IMR-90 (cell line): ENCODE results near the gene ADM5. TPM values are rescaled to one million over a fixed set of nuclear protein-coding genes. Genes with fewer than 3 reads are reported as not detected.

Source experiments
- ATAC-seq: fragments of 200-7000 bp; cut with Tn5 transposase; 2 replicates; pipeline ENCODE4 v1.9.1; 2020; ENCODE audit warnings: low read depth, mild to moderate bottlenecking, moderate library complexity
- BruUV-seq: library from RNA; stranded (reverse); fragments of 400-500 nt; replicated peaks from 2 replicates; lab custom pipeline; 2021; lab: Mats Ljungman, UMichigan
- CTCF ChIA-PET: fragments of 300-600 bp; formaldehyde crosslinking; extraction: SDS; loops from one replicate; lab custom pipeline; 2021; ENCODE audit warnings: antibody characterized with exemption; lab: Yijun Ruan, JAX
- POLR2A ChIA-PET: fragments of 300-600 bp; sonication (Branson Sonifier 250); formaldehyde crosslinking; loops from one replicate; lab custom pipeline; 2022; ENCODE audit warnings: antibody characterized with exemption; ENCODE audit not compliant: unreplicated experiment; lab: Charles Lee
- DNase-seq: peaks from one replicate; pipeline ENCODE4 v3.0.0; 2013
- H2AFZ ChIP-seq: replicated peaks from 2 replicates; pipeline ENCODE3; 2013; ENCODE audit warnings: low read length, mild to moderate bottlenecking; ENCODE audit not compliant: poor library complexity
- H2AK5ac ChIP-seq: 2 replicates; pipeline ENCODE4 v1.6.1; 2013; ENCODE audit warnings: low read depth, low read length, inconsistent platforms
- H2AK9ac ChIP-seq: replicated peaks from 2 replicates; pipeline ENCODE3; 2013; ENCODE audit warnings: mild to moderate bottlenecking, low read depth, low read length, moderate library complexity; ENCODE audit not compliant: poor library complexity
- H2BK120ac ChIP-seq: 2 replicates; pipeline ENCODE4 v1.6.1; 2013; ENCODE audit warnings: low read depth, low read length, inconsistent platforms
- H2BK15ac ChIP-seq: 3 replicates; pipeline ENCODE4 v1.6.1; 2013; ENCODE audit warnings: low read depth, low read length, inconsistent platforms
- H2BK20ac ChIP-seq: 2 replicates; pipeline ENCODE4 v1.6.1; 2013; ENCODE audit warnings: low read depth, mild to moderate bottlenecking, inconsistent platforms, low read length, moderate library complexity
- H2BK5ac ChIP-seq: 2 replicates; pipeline ENCODE4 v1.6.1; 2013; ENCODE audit warnings: mild to moderate bottlenecking, low read depth, low read length, inconsistent platforms; ENCODE audit not compliant: poor library complexity, severe bottlenecking
- H3K14ac ChIP-seq: replicated peaks from 2 replicates; pipeline ENCODE4 v1.6.1; 2013; ENCODE audit warnings: low read depth, low read length, inconsistent platforms
- H3K18ac ChIP-seq: 2 replicates; pipeline ENCODE4 v1.6.1; 2013; ENCODE audit warnings: low read depth, low read length, control low read depth
- H3K23ac ChIP-seq: 2 replicates; pipeline ENCODE4 v1.6.1; 2013; ENCODE audit warnings: low read depth, low read length, inconsistent platforms
- H3K27ac ChIP-seq: 2 replicates; pipeline ENCODE4 v1.5.1; 2013; ENCODE audit warnings: mild to moderate bottlenecking, control low read depth, low read length; ENCODE audit not compliant: insufficient read depth
- H3K27me3 ChIP-seq: 2 replicates; pipeline ENCODE4 v1.6.1; 2013; ENCODE audit warnings: low read length; ENCODE audit not compliant: control insufficient read depth, insufficient read depth
- H3K36me3 ChIP-seq: 2 replicates; pipeline ENCODE4 v1.6.1; 2013; ENCODE audit warnings: low read length, mixed read lengths; ENCODE audit not compliant: control insufficient read depth, insufficient read depth
- H3K4ac ChIP-seq: 2 replicates; pipeline ENCODE4 v1.6.1; 2013; ENCODE audit warnings: low read depth, low read length, inconsistent platforms
- H3K4me1 ChIP-seq: 2 replicates; pipeline ENCODE4 v1.6.1; 2013; ENCODE audit warnings: low read length, mixed read lengths; ENCODE audit not compliant: control insufficient read depth, insufficient read depth
- H3K4me2 ChIP-seq: 2 replicates; pipeline ENCODE4 v1.6.1; 2013; ENCODE audit warnings: low read depth, mild to moderate bottlenecking, control low read depth, low read length, moderate library complexity
- H3K4me3 ChIP-seq: 2 replicates; pipeline ENCODE4 v1.5.1; 2013; ENCODE audit warnings: low read depth, mild to moderate bottlenecking, control low read depth, low read length, moderate library complexity; ENCODE audit not compliant: insufficient read depth
- H3K56ac ChIP-seq: 2 replicates; pipeline ENCODE4 v1.6.1; 2013; ENCODE audit warnings: low read length, inconsistent platforms; ENCODE audit not compliant: insufficient read depth; ENCODE audit errors: extremely low read depth
- H3K79me1 ChIP-seq, 2 experiments: 2 replicates each; pipeline ENCODE4 v1.6.1; 2013; ENCODE audit warnings: low read length in 2 of 2, inconsistent platforms in 1 of 2, low read depth in 1 of 2
- H3K9ac ChIP-seq: 2 replicates; pipeline ENCODE4 v1.6.1; 2013; ENCODE audit warnings: low read depth, low read length, control low read depth
- H3K9me1 ChIP-seq: 2 replicates; pipeline ENCODE4 v1.6.1; 2013; ENCODE audit warnings: low read length, inconsistent platforms; ENCODE audit not compliant: insufficient read depth
- H3K9me3 ChIP-seq: 2 replicates; pipeline ENCODE4 v1.6.1; 2013; ENCODE audit warnings: low read length; ENCODE audit not compliant: control insufficient read depth, insufficient read depth
- H4K20me1 ChIP-seq: 2 replicates; pipeline ENCODE4 v1.6.1; 2013; ENCODE audit warnings: low read length, inconsistent platforms; ENCODE audit not compliant: insufficient read depth
- H4K5ac ChIP-seq: 2 replicates; pipeline ENCODE4 v1.6.1; 2013; ENCODE audit warnings: mild to moderate bottlenecking, low read depth, low read length, control low read depth
- H4K8ac ChIP-seq, 2 experiments: 2 replicates each; pipeline ENCODE4 v1.6.1; 2013; ENCODE audit warnings: low read depth in 2 of 2, low read length in 2 of 2, control low read depth in 1 of 2, inconsistent platforms in 1 of 2
- H4K91ac ChIP-seq: 2 replicates; pipeline ENCODE4 v1.6.1; 2013; ENCODE audit warnings: low read depth, low read length, inconsistent platforms; ENCODE audit not compliant: insufficient read depth
- CEBPB ChIP-seq: IDR thresholded peaks from 2 replicates; pipeline ENCODE4 v1.6.1; 2012; ENCODE audit warnings: low read depth, low read length, improper control_type of control experiment
- MAZ ChIP-seq: IDR thresholded peaks from 2 replicates; pipeline ENCODE4 v1.6.1; 2012; ENCODE audit warnings: low read depth, mild to moderate bottlenecking, low read length, improper control_type of control experiment, moderate library complexity, borderline replicate concordance
- MXI1 ChIP-seq: IDR thresholded peaks from 2 replicates; pipeline ENCODE4 v1.6.1; 2012; ENCODE audit warnings: low read depth, mild to moderate bottlenecking, low read length, moderate library complexity, borderline replicate concordance
- NFE2L2 ChIP-seq: fragments of 150-350 bp; IDR thresholded peaks from 2 replicates; pipeline ENCODE4 v1.6.1; 2016; ENCODE audit warnings: low read depth, mild to moderate bottlenecking, low read length
- RCOR1 ChIP-seq: IDR thresholded peaks from 2 replicates; pipeline ENCODE4 v1.6.1; 2012; ENCODE audit warnings: mild to moderate bottlenecking, low read length, improper control_type of control experiment; ENCODE audit not compliant: insufficient replicate concordance
- WGBS, 2 experiments: methylation state at CpG; one replicate each; pipeline versions ENCODE4 v1.1.5 to v1.1.7; 2013; ENCODE audit warnings: missing lambda C conversion rate in 2 of 2; ENCODE audit not compliant: insufficient read length in 1 of 2; ENCODE audit errors: extremely low coverage in 2 of 2; 5-methylcytosine and 5-hydroxymethylcytosine counted together
- dilution Hi-C: fragments of 300-500 bp; cut with HindIII; formaldehyde crosslinking; loops from one replicate; pipeline ENCODE4 v1.14.3; 2018; ENCODE audit warnings: low sequenced_read_pairs; ENCODE audit not compliant: unreplicated experiment
- in situ Hi-C: fragments of 300-500 bp; cut with MboI; formaldehyde crosslinking; loops from 3 replicates; pipeline ENCODE4 v1.14.3; 2019; ENCODE audit warnings: low sequenced_read_pairs, inconsistent platforms, mixed read lengths
- intact Hi-C: fragments of 100-400 bp; cut with micrococcal nuclease; formaldehyde crosslinking; loops from 2 replicates; pipeline ENCODE4 v1.10.0; 2022
- polyA plus RNA-seq, 3 experiments: library from polyadenylated mRNA; depleted of rRNA; stranded (reverse); fragments of >200 nt; gene quantifications; 2 replicates each; pipeline ENCODE4 v1.2.3, GENCODE V29; 2012; ENCODE audit warnings: low replicate concordance in 1 of 3
- total RNA-seq: library from RNA; depleted of rRNA; stranded (reverse); fragments of >200 nt; gene quantifications from 2 replicates; pipeline ENCODE4 v1.2.3, GENCODE V29; 2012
- TF ChIP-seq, protein P1 (sequence below): fragments of 150-350 bp; IDR thresholded peaks from 2 replicates; pipeline ENCODE4 v1.6.1; 2017; ENCODE audit warnings: mild to moderate bottlenecking, antibody characterized with exemption, low read length, low read depth

ADM5 gene
- total and polyA plus RNA-seq, 2 of the 4 experiments (the other 2 are of a cell fraction) = 0.18 to 0.99 TPM

GRCh38 chr19:49718511-49718910, 29.1 kb downstream of the ADM5 start:
- ChIA-PET CTCF (no interaction called here), POLR2A (no interaction called here)
- Histone ChIP-seq H3K14ac (no peak overlapping the region), H3K79me1 (no peaks in the 10 kb centered on the region), H2BK15ac (no peak overlapping the region), H4K91ac (no peak overlapping the region), H3K27ac (no peak overlapping the region), H3K27me3 (no peaks in the 10 kb centered on the region), H2BK20ac (no peak overlapping the region), H2AK5ac (no peak overlapping the region), H3K56ac (no peak overlapping the region), H2AFZ (no peak overlapping the region), H2BK5ac (no peak overlapping the region), H3K4ac (no peak overlapping the region), H4K8ac (no peak overlapping the region), H3K9me3 (no peaks in the 10 kb centered on the region), H4K20me1 (no peaks in the 10 kb centered on the region), H3K4me3 (no peak overlapping the region), H2AK9ac (no peak overlapping the region), H3K18ac (no peak overlapping the region), H3K9me1 (no peaks in the 10 kb centered on the region), H3K4me1 (no peaks in the 10 kb centered on the region), H3K23ac (no peak overlapping the region), H4K5ac (no peak overlapping the region), H2BK120ac (no peak overlapping the region), H3K4me2 (no peak overlapping the region), H3K36me3 (peaks cover 1% of the 10 kb centered on the region; the same call in 1 of the 2 replicates), H3K9ac (no peak overlapping the region)
- dilution Hi-C loops = no loop called here
- in situ Hi-C loops = no loop called here
- TF ChIP-seq, protein P1, sequence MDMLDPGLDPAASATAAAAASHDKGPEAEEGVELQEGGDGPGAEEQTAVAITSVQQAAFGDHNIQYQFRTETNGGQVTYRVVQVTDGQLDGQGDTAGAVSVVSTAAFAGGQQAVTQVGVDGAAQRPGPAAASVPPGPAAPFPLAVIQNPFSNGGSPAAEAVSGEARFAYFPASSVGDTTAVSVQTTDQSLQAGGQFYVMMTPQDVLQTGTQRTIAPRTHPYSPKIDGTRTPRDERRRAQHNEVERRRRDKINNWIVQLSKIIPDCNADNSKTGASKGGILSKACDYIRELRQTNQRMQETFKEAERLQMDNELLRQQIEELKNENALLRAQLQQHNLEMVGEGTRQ = no peak
- TF ChIP-seq CEBPB = no peak
- no peak for TF ChIP-seq MAZ
- TF ChIP-seq NFE2L2 = no peak
- no peak for TF ChIP-seq MXI1
- TF ChIP-seq RCOR1 = no peak
- 80% methylated on average over 2 of the region's 8 CpGs; no CpG with 5 or more reads in 1 of the 2 experiments for WGBS, 2 experiments
- ATAC-seq (peak; percentile 28), DNase-seq (peak; percentile 35)
- intact Hi-C loops = loop anchor here (10.0 kb wide), 1 partner anchor 96 kb away; the partner anchor contains the start of genes FUZ and MED25
- BruUV-seq = no TSS peak
